NCI-H69 (cell line): ENCODE measurements around the gene SLX4IP.
A peak's percentile ranks its signal among the peaks of the same experiment; 100 is the strongest.

ENCODE experiments used
- DNase-seq: peaks from one replicate; lab custom pipeline; 2025; lab: John Stamatoyannopoulos, UW

The SLX4IP gene

DNA sequence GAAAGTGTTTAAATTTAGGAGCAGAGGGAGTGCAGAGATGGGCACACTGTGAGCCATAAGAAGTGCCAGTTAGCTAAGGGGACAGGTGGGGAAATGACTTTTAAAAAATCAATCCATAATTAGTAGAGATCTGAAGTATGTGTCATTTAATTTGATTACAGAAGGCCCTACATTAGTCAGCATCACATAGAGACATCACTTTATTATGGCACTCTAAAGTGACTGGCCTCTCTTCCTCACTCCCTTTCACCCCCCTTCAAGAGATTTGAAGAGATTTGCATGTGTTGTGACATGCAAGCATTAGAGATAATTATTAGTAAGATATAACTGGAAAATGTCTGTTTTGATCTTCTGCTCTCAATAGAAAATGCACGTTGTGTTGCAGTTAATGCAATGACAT, 86.7 kb downstream of the SLX4IP start:
- no peak for DNase-seq

DNA sequence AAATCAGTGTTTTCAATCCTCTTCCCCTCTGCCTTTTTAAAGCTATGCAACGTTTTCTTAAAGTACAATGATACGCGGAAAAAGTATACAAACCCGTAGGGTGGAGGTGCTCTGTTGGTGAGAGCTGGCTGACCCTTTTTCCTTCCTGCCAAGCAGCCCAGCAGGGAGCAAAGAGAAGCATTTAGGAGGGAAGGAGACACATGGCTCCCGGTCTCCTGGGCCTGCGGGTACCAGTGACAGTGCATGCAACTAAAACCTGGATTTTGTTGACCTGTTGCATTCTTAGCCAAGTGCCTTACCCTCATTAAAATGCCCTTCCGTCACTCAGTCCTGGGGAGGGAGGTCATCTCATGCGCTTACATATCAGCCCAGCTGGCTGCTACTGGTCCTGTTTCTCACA, 87.2 kb downstream of the SLX4IP start:
- DNase-seq = peak; percentile 58

DNA sequence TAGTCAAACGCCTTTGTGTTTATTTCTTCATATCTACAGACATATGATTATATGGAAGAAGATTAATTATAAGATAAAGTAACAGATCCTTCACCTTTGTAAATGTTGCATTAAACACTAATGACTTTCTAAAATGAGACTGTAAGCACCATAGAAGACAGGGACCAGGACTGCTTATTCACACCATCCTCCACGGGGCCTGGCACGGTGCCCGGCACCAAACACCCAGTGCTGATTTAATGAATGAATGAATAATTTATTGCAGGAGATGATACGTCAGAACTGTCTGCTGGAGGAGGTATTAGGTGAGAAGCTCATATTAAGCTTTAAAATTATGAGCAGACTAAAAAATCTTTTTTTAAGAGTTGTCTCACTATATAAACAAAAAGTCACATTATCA, 88.3 kb downstream of the SLX4IP start:
- peak; percentile 89 for DNase-seq

DNA sequence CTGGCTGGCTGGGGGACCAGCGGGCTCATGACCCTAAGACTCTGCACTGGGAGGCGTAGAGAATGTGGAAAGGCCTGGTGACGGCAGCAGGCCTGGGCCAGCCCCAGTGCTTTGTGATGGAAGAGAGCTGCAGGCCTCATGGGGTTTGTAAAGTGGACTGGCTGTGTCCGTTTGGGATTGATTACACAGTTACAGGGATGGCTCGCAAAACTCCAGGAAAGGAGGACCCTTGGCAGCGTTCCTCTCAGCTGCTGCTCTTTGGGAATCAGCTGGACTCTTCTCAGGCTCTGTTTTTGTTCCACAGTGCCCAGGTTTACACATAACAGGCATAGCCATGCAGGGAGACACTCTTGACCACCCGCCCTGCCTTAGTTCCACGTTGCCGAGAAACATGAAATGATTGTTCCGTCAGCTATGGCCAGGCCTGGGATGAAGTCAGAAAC, 89.0 kb downstream of the SLX4IP start:
- peak; percentile 92 for DNase-seq

DNA sequence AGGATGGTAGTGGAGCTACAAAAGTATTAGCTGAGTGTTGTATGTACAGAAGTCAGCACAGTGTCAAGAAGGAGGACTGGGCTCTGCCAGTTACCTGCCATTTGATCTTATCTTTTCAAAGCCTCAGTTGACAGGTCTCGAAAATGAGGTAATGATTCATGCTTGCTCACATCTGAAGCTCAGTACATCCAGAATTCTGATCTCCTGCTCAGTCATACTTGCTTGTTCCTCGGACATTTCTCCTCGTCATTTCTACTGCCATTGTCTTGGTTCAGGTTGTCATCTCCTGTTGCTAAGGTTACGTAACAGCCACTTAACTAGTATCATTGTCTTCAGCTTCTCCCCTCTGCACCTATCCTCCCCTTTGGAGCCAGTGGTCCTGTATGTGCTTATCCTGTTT, 89.5 kb downstream of the SLX4IP start:
- peak; percentile 49 for DNase-seq

DNA sequence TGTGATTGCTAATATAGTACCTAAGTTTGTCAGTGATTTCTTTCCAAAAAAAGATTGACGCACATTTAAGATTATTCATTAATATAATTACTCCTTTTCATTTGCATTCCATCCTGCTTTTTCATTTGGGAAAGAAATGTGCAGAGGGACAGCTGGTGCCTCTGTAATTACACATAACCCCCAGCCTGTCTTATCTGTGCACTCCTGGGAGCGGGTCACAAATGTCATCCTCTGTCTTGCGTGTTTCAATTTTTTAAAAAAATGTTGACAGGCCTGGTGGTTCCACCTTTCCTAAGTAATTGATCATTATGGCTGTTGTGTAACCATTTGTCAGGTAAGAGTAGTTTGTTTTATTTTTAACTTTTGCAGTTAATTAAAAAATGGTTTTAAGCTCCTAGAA, 92.7 kb downstream of the SLX4IP start:
- DNase-seq = peak; percentile 39

DNA sequence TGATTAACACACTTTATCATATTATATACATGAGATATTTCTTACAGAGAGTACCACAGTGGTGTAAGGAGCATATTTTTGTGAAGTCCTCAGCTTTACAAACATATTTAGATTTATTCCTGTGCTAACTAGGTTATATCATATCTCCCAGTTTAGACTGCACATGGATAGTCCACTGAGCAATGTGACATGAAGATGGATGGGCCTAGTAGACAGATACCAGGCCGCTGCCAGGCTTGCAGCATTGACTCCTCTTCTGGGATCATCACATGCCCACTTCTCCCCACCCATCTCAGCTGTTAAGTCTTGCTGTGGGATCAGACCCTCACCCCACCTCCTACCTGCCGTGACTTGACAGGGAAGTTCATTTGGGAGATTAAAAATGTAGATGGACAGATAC, 95.8 kb downstream of the SLX4IP start:
- DNase-seq = no peak

DNA sequence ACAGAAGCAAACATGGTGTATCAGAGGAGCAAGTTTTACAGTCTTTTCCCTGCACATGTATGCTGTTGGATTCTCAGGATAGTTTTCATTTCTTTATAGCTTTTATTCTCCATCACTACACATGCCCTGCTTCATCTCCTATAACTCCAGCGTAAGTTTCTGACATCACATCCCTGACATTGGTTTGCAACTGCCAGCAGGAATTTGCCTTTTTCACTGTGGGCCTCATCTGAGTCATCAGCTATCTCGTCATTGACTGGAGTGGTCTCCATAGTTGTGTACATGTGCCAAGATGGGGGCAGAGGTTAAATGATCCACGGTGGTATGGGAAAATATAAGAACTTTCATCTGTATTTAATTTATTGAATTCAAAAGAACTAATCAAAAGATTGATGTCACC, 96.7 kb downstream of the SLX4IP start:
- DNase-seq = no peak

DNA sequence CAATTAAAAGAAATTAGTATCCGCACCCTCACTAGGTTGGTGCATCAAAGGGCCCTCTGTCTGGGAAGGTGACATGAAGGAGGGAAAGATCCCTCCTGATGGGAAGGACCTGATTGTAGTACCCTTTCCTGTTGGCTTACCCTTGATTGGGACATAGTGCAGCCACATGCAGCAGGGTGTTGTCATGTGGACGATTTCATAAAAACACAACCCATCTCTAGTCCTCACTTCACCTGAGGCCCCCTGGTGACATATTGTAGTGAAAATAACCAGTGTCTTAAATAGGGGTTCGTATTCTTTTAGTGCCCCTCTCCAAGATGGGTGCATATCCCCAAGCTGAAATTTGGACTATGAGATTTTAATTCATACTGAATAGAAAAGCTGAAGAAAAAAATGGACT, 97.3 kb downstream of the SLX4IP start:
- peak; percentile 15 for DNase-seq

DNA sequence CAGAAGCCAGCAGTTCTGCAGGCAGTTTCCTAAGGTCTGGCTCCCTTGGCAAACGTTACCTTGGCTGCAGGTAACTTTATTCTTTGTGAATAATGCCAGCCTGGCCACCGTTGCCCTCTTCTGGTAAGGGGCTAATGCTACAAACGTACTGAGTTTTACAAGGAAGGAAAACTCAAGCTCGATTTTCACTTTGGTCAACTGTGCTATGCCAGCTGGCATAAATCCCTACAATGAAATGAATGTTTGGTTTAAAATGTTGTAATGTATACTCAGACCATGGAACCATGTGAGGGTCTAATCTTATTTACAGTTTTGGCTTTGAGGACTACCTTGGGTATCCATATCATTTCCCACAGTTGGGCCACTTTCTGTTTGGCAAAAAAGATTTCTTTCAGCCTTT, 101.4 kb downstream of the SLX4IP start:
- DNase-seq = peak; percentile 85

DNA sequence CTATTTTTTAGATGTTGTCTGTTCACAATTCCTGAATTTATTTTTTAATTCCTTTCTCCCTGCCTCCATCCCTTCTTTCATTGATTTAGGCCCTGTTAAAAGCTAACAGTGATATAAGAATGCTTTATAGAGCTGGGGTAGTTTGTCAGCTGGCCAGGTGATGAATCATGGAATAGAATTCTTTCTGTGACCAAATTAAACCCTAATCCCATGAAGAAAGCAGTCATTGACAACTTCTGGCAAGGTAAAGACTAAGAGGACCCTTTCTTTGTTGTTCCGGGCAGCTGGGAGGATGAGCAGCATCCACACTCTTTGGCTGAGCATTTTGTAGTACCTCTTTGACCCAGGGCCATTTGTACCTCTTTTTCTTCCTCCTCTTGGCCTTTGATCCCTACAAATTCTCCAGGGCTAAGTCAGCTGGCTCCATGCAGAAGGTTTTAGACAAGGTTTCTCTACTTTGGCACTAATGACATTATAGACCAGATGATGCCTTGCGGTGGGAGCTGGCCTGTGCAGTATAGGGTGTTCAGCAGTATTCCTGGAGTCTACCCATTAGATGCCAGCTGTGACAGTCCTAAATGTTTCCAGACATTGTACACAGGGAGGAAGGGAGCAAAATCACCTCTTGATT, 102.9 kb downstream of the SLX4IP start:
- DNase-seq = no peak

DNA sequence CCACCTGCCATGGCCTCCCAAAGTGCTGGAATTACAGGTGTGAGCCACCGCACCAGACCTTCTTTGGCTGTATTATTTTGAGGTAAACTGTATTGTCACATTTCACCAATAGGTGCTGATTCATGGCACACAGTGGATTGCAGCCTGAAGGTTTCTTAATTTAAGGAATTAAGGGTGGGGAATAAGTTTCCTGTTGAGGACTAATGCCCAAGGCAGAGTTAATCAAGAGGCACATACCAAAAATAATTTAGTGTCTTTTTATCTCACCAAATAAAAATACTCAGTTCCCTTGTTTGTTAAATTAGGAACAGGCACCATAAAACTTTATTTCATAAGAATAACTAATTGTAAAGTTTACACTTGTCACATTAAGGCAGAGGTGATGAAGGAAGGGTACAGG, 103.7 kb downstream of the SLX4IP start:
- DNase-seq = no peak

DNA sequence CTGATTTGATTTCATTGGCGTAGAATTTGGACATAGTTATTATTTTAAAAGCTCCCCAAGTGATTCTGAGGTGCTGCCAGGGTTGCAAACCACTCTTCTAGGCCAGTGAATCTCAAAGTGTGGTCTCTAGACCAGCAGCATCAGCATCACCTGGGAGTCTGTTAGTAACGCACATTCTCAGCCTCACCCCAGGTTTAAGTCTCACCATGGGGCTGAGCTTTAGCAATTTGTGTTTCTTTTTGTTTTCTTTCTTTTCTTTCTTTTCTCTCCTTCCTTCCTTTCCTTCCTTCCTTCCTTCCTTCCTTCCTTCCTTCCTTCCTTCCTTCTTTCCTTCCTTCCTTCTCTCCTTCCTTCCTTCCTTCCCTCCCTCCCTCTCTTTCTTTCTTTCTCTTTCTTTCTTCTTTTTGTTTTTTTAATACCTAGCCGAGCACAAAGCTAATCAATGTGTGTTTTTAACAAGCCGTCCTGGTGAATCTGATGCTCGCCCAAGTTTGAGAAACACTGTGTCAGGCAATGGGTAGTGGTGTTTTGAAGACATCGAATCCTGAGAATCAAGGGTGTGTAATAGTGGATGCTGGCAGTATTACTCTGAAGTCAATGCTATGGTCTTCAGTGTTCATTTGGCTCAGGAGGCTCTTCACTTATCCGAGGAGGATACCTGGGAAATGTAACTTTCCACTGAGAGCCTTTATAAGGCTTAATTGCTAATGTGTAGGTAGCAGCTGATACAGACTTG, 104.9 kb downstream of the SLX4IP start:
- no peak for DNase-seq

DNA sequence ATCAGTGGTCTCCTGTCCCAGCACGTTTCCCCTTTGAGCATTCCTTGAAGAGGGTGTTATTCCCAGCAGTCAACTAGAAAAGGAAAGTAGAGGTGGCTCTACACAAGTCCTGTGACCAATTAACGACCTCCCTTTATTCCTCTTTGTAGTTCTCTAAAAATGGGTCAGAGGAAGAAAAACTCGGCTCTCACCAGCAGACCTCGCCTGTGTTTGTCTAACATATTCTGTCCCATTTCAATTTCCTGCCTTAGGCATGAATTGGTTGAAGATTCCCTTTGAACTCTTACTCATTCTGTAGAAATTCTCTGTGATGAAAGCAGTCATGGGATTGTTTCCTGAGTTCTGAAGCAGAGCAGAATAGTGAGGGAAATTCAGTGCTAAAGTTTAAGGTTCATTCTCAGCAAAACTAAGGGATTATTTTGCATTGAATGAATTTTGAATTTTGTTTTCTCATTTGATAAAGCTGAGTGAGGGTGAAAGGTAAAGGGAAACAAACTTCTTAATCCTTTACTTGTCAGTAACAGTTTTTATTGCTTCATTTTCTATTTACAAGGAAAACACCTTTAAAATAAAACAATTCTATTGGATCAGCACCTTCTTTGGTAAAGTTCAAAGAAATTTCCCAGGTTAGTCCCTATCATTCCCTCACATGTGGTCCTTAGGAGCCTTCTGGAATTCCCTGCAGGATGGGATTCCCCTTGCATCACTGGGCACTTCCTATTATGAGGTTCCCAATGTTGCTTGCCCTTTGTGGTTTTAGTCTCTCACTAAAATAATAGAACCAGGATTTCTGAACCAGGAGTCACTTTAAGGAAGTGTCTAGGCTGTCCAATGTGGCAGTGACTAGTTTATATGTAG, 105.8 kb downstream of the SLX4IP start:
- DNase-seq = peak; percentile 23

DNA sequence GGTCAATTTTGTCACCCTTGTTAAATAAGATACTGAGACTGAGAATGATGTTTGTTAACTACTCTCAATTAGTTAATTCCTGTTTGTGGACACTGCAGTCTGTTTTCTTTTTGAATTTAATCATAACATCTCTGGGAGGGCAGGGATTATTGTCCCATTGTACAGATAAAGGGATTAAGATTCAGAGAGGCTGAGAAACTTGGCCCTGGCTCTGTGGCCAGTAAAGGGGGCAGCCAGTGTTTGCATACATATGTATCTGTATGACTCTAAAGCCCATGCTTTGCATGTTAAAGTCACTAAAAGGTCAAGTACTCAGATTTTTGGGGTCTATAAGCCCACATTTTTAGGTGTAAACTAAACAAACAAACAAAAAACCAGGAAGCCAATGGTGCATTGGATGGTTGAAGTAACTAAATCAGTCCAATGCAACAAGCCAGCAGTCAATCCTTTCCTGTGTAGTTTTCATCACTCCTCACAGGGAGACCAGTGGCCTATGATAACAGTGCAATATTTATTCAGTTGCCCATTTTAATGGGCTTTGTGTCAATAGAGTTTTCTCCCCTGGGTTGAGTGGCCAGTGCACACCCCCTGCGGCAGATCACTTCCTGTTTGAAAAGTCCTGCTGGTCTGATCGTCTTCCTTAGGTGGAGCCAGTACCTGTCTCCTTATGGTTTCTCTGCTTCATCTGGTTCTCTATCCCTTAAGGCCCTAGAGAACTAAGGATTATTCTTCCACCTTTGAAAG, 106.7 kb downstream of the SLX4IP start:
- DNase-seq = peak; percentile 92

DNA sequence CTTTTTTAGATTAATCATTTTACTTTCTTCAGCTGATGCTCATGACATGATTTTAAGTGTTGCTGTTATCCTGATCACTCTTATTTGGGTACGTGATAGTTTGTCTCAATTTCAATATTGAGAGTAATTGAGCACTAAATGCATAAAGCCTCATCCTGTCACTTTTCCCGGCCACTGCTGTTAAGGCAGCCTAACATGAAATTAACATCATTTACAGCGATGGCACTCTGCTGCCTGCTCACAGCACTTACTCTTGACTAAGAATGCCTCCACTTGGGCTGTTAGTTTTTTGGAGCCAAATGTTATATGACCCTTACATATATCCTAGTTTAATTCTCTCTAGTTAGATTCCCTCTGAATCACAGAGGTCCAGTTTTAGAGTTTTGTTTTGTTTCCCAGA, 107.3 kb downstream of the SLX4IP start:
- peak; percentile 42 for DNase-seq

DNA sequence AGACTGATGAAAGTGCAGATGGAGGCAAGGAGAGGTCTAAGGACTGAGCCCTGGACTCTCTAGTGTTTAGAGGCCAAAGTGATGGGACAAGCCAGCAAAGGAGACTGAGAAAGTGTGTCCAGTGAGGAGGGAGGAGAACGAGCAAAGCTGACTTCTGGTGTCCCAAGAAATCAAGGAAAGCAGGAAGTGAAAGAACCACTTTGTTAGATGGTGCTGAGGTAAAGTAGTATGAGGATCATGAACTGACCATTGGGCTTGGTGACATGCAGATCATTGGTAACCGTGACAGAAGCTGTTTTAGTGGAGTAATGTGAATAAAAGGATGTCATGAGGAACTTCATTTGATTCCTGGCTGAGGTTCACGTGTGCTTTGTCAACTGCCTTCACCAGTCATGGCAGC, 108.4 kb downstream of the SLX4IP start:
- DNase-seq = no peak

DNA sequence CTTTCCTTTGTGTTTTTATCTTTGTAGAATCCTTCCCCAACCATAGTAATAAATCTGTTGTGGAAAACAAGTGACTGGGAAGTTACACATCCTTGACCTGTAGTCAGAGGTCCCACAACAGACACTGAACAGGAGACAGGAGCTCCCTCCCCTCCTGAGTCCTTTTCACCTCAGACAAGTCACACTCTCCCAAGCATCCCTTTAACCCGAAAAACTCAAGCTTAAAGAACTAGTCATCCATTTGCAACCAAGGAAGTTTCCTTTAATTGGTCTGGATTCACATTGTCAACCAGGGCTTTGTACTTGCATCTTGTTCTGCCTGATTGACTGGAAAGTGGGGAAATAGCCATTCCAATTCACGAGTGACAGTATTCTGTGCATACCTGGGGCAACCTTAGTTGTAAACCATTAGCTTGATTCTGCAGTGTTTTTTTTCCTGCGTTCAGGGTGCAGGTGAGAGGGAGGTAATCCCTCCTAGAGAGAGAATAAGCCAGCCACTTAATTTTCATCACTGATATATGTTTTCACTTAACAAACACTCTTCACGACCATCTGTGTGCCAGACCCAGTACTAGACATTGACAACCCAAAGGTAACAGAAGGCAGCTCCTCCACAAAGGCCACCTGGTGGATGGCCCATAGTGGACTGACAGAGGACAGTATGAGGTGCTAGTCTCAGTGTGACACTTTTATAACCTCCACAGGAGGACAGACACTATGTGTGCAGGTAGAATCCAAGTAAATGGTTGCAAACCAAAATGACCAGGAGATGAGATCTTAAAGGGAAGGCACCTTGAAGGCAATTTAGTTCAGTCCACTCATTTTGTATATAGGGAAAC, 112.4 kb downstream of the SLX4IP start:
- DNase-seq = no peak

DNA sequence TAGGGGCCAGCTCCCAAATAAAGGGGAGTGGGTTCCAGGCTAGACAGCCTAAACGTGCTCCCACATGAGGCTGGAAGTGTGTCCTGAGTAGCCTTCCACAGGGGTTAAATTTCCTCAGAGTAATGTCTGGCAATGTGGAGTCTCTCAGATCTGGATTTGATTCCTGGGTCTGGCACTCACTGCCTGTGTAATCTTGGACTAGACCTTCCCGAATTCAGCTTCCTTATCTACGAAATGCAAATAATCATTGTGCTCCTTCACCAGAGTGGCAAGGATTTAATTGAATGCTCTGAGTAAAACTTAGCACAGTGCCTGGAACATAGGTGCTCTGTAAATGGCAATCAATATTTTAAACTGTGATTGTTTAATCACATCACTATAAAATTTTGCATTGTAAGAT, 114.4 kb downstream of the SLX4IP start:
- DNase-seq = no peak

DNA sequence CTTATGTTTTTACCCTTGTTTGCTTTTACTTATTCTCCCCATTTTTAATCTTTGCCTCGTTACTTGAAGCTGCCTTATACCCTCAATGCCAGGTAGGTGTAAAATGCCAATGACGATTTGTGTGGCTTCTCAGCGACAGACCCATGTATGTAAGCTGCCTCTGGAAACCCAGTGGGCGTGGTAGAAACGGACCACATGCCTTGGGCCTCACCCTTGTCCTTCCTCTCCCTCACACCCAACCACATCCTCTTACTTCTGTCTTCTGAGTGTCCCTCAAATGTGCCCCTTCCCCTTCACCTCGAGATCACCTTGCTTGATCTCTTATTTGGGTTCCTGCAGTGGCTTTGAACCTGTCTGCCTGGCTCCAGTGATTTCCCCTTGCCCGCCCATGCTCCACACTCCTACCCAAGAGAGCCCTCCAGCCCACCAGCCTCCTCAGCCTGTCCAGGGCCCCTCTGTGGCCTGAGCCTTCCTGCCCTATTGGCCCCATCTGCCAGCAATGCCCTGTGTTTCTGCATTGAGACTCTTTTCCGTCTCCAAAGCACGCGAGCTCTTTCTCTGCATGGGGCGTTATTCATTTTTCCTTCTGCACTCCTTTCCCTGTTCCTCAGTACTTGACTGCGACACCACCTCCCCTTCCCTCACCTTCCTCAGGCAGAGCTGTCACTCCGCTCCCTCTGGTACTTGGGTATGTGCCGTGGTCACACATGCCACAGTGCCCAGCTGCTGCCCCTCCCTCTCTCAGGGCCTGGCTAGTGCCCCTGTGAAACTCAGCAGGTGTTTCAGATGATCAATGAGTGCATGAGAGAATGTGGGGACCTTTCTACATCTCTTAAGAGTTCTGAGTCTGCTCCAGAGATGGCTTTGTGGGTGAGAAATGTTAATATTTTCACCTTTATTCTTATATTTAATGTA, 115.4 kb downstream of the SLX4IP start:
- no peak for DNase-seq
